IMR-90 (cell line): ENCODE results near the gene MKX. TPM values are rescaled to one million over a fixed set of nuclear protein-coding genes. Genes with fewer than 3 reads are reported as not detected.

Source experiments
- ATAC-seq: fragments of 200-7000 bp; cut with Tn5 transposase; 2 replicates; pipeline ENCODE4 v1.9.1; 2020; ENCODE audit warnings: low read depth, mild to moderate bottlenecking, moderate library complexity
- BruUV-seq: library from RNA; stranded (reverse); fragments of 400-500 nt; replicated peaks from 2 replicates; lab custom pipeline; 2021; lab: Mats Ljungman, UMichigan
- CTCF ChIA-PET: fragments of 300-600 bp; formaldehyde crosslinking; extraction: SDS; loops from one replicate; lab custom pipeline; 2021; ENCODE audit warnings: antibody characterized with exemption; lab: Yijun Ruan, JAX
- POLR2A ChIA-PET: fragments of 300-600 bp; sonication (Branson Sonifier 250); formaldehyde crosslinking; loops from one replicate; lab custom pipeline; 2022; ENCODE audit warnings: antibody characterized with exemption; ENCODE audit not compliant: unreplicated experiment; lab: Charles Lee
- DNase-seq: peaks from one replicate; pipeline ENCODE4 v3.0.0; 2013
- H2AFZ ChIP-seq: replicated peaks from 2 replicates; pipeline ENCODE3; 2013; ENCODE audit warnings: low read length, mild to moderate bottlenecking; ENCODE audit not compliant: poor library complexity
- H2AK5ac ChIP-seq: 2 replicates; pipeline ENCODE4 v1.6.1; 2013; ENCODE audit warnings: low read depth, low read length, inconsistent platforms
- H2AK9ac ChIP-seq: replicated peaks from 2 replicates; pipeline ENCODE3; 2013; ENCODE audit warnings: mild to moderate bottlenecking, low read depth, low read length, moderate library complexity; ENCODE audit not compliant: poor library complexity
- H2BK120ac ChIP-seq: 2 replicates; pipeline ENCODE4 v1.6.1; 2013; ENCODE audit warnings: low read depth, low read length, inconsistent platforms
- H2BK15ac ChIP-seq: 3 replicates; pipeline ENCODE4 v1.6.1; 2013; ENCODE audit warnings: low read depth, low read length, inconsistent platforms
- H2BK20ac ChIP-seq: 2 replicates; pipeline ENCODE4 v1.6.1; 2013; ENCODE audit warnings: low read depth, mild to moderate bottlenecking, inconsistent platforms, low read length, moderate library complexity
- H2BK5ac ChIP-seq: 2 replicates; pipeline ENCODE4 v1.6.1; 2013; ENCODE audit warnings: mild to moderate bottlenecking, low read depth, low read length, inconsistent platforms; ENCODE audit not compliant: poor library complexity, severe bottlenecking
- H3K14ac ChIP-seq: replicated peaks from 2 replicates; pipeline ENCODE4 v1.6.1; 2013; ENCODE audit warnings: low read depth, low read length, inconsistent platforms
- H3K18ac ChIP-seq: 2 replicates; pipeline ENCODE4 v1.6.1; 2013; ENCODE audit warnings: low read depth, low read length, control low read depth
- H3K23ac ChIP-seq: 2 replicates; pipeline ENCODE4 v1.6.1; 2013; ENCODE audit warnings: low read depth, low read length, inconsistent platforms
- H3K27ac ChIP-seq: 2 replicates; pipeline ENCODE4 v1.5.1; 2013; ENCODE audit warnings: mild to moderate bottlenecking, control low read depth, low read length; ENCODE audit not compliant: insufficient read depth
- H3K27me3 ChIP-seq: 2 replicates; pipeline ENCODE4 v1.6.1; 2013; ENCODE audit warnings: low read length; ENCODE audit not compliant: control insufficient read depth, insufficient read depth
- H3K36me3 ChIP-seq: 2 replicates; pipeline ENCODE4 v1.6.1; 2013; ENCODE audit warnings: low read length, mixed read lengths; ENCODE audit not compliant: control insufficient read depth, insufficient read depth
- H3K4ac ChIP-seq: 2 replicates; pipeline ENCODE4 v1.6.1; 2013; ENCODE audit warnings: low read depth, low read length, inconsistent platforms
- H3K4me1 ChIP-seq: 2 replicates; pipeline ENCODE4 v1.6.1; 2013; ENCODE audit warnings: low read length, mixed read lengths; ENCODE audit not compliant: control insufficient read depth, insufficient read depth
- H3K4me2 ChIP-seq: 2 replicates; pipeline ENCODE4 v1.6.1; 2013; ENCODE audit warnings: low read depth, mild to moderate bottlenecking, control low read depth, low read length, moderate library complexity
- H3K4me3 ChIP-seq: 2 replicates; pipeline ENCODE4 v1.5.1; 2013; ENCODE audit warnings: low read depth, mild to moderate bottlenecking, control low read depth, low read length, moderate library complexity; ENCODE audit not compliant: insufficient read depth
- H3K56ac ChIP-seq: 2 replicates; pipeline ENCODE4 v1.6.1; 2013; ENCODE audit warnings: low read length, inconsistent platforms; ENCODE audit not compliant: insufficient read depth; ENCODE audit errors: extremely low read depth
- H3K79me1 ChIP-seq, 2 experiments: 2 replicates each; pipeline ENCODE4 v1.6.1; 2013; ENCODE audit warnings: low read length in 2 of 2, inconsistent platforms in 1 of 2, low read depth in 1 of 2
- H3K9ac ChIP-seq: 2 replicates; pipeline ENCODE4 v1.6.1; 2013; ENCODE audit warnings: low read depth, low read length, control low read depth
- H3K9me1 ChIP-seq: 2 replicates; pipeline ENCODE4 v1.6.1; 2013; ENCODE audit warnings: low read length, inconsistent platforms; ENCODE audit not compliant: insufficient read depth
- H3K9me3 ChIP-seq: 2 replicates; pipeline ENCODE4 v1.6.1; 2013; ENCODE audit warnings: low read length; ENCODE audit not compliant: control insufficient read depth, insufficient read depth
- H4K20me1 ChIP-seq: 2 replicates; pipeline ENCODE4 v1.6.1; 2013; ENCODE audit warnings: low read length, inconsistent platforms; ENCODE audit not compliant: insufficient read depth
- H4K5ac ChIP-seq: 2 replicates; pipeline ENCODE4 v1.6.1; 2013; ENCODE audit warnings: mild to moderate bottlenecking, low read depth, low read length, control low read depth
- H4K8ac ChIP-seq, 2 experiments: 2 replicates each; pipeline ENCODE4 v1.6.1; 2013; ENCODE audit warnings: low read depth in 2 of 2, low read length in 2 of 2, control low read depth in 1 of 2, inconsistent platforms in 1 of 2
- H4K91ac ChIP-seq: 2 replicates; pipeline ENCODE4 v1.6.1; 2013; ENCODE audit warnings: low read depth, low read length, inconsistent platforms; ENCODE audit not compliant: insufficient read depth
- BHLHE40 ChIP-seq: fragments of 150-350 bp; IDR thresholded peaks from 2 replicates; pipeline ENCODE4 v1.6.1; 2016; ENCODE audit warnings: mild to moderate bottlenecking, low read depth, low read length
- MAFK ChIP-seq: IDR thresholded peaks from 2 replicates; pipeline ENCODE4 v1.6.1; 2012; ENCODE audit warnings: low read depth, low read length, improper control_type of control experiment
- SMC3 ChIP-seq: fragments of 150-350 bp; IDR thresholded peaks from 2 replicates; pipeline ENCODE4 v1.6.1; 2016; ENCODE audit warnings: low read depth, mild to moderate bottlenecking, antibody characterized with exemption, low read length, moderate library complexity
- WGBS, 2 experiments: methylation state at CpG; one replicate each; pipeline versions ENCODE4 v1.1.5 to v1.1.7; 2013; ENCODE audit warnings: missing lambda C conversion rate in 2 of 2; ENCODE audit not compliant: insufficient read length in 1 of 2; ENCODE audit errors: extremely low coverage in 2 of 2; 5-methylcytosine and 5-hydroxymethylcytosine counted together
- dilution Hi-C: fragments of 300-500 bp; cut with HindIII; formaldehyde crosslinking; loops from one replicate; pipeline ENCODE4 v1.14.3; 2018; ENCODE audit warnings: low sequenced_read_pairs; ENCODE audit not compliant: unreplicated experiment
- in situ Hi-C: fragments of 300-500 bp; cut with MboI; formaldehyde crosslinking; loops from 3 replicates; pipeline ENCODE4 v1.14.3; 2019; ENCODE audit warnings: low sequenced_read_pairs, inconsistent platforms, mixed read lengths
- intact Hi-C: fragments of 100-400 bp; cut with micrococcal nuclease; formaldehyde crosslinking; loops from 2 replicates; pipeline ENCODE4 v1.10.0; 2022
- polyA plus RNA-seq, 3 experiments: library from polyadenylated mRNA; depleted of rRNA; stranded (reverse); fragments of >200 nt; gene quantifications; 2 replicates each; pipeline ENCODE4 v1.2.3, GENCODE V29; 2012; ENCODE audit warnings: low replicate concordance in 1 of 3
- total RNA-seq: library from RNA; depleted of rRNA; stranded (reverse); fragments of >200 nt; gene quantifications from 2 replicates; pipeline ENCODE4 v1.2.3, GENCODE V29; 2012

The MKX gene
- total and polyA plus RNA-seq, 2 of the 4 experiments (the other 2 are of a cell fraction) = 0.10 to 0.36 TPM

DNA sequence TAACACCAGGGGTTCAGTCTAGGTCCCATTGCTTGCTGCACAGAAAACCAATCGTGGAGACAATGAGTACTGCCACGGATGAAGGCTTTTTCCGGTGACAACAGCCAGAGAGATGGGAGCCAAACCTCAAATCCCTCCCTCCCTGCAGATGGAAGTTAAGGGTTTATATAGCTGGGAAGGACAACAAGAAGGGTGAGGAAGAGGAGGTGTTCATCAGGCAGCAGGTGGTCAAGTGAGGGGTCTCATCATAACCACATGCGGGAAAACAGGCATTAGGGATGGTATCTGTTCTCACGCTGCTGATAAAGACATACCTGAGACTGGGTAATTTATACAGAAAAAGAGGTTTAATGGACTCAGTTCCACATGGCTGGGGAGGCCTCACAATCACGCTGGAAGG lies 91.3 kb downstream of the MKX start:
- intact Hi-C loops = loop anchor here (10.0 kb wide), 1 partner anchor 289 kb away; no protein-coding TSS in a partner anchor
- no peaks in the 10 kb centered on the region for H3K4me1 ChIP-seq
- H2BK120ac ChIP-seq = no peak overlapping the region
- no peak overlapping the region for H3K4me3 ChIP-seq
- H3K27ac ChIP-seq = no peak overlapping the region
- H4K20me1 ChIP-seq = no peaks in the 10 kb centered on the region
- H3K14ac ChIP-seq = no peak overlapping the region
- H2BK5ac ChIP-seq = no peak overlapping the region
- no peak overlapping the region for H2BK15ac ChIP-seq
- H2AK5ac ChIP-seq = no peak overlapping the region
- no TSS peak for BruUV-seq
- no peaks in the 10 kb centered on the region for H3K36me3 ChIP-seq
- H2BK20ac ChIP-seq = no peak overlapping the region
- H3K9me3 ChIP-seq = no peaks in the 10 kb centered on the region
- H3K9ac ChIP-seq = no peak overlapping the region
- H3K4me2 ChIP-seq = no peak overlapping the region
- 85% methylated on average over 2 of the region's 6 CpGs; no CpG with 5 or more reads in 1 of the 2 experiments for WGBS, 2 experiments
- H4K8ac ChIP-seq = no peak overlapping the region
- DNase-seq (no peak), ATAC-seq (no peak)
- H3K18ac ChIP-seq = no peak overlapping the region
- TF ChIP-seq MAFK = no peak
- no peak for TF ChIP-seq BHLHE40
- no peak for TF ChIP-seq SMC3
- ChIA-PET POLR2A (no interaction called here), CTCF (interaction anchor here (1.5 kb wide), 1 partner anchor 9 kb away, joined by 4 read pairs; no protein-coding TSS in a partner anchor)
- no peak overlapping the region for H3K56ac ChIP-seq
- H2AK9ac ChIP-seq = no peak overlapping the region
- no peaks in the 10 kb centered on the region for H3K79me1 ChIP-seq
- no peaks in the 10 kb centered on the region for H3K9me1 ChIP-seq
- H2AFZ ChIP-seq = peak overlapping the region; percentile 37
- H4K91ac ChIP-seq = no peak overlapping the region
- H3K4ac ChIP-seq = no peak overlapping the region
- in situ Hi-C loops = no loop called here
- H4K5ac ChIP-seq = no peak overlapping the region
- H3K23ac ChIP-seq = no peak overlapping the region
- no peaks in the 10 kb centered on the region for H3K27me3 ChIP-seq
- dilution Hi-C loops = no loop called here
